ENCODE results near the gene LDLRAD4.

- TF ChIP-seq USF1 (IDR thresholded peaks at IDR 0.05), result no peak
- no peak for TF ChIP-seq EP300 (IDR thresholded peaks at IDR 0.05; ENCODE audit: borderline replicate concordance)
- TF ChIP-seq CEBPB (IDR thresholded peaks at IDR 0.05), result no peak
- no peak for TF ChIP-seq TAF1 (IDR thresholded peaks at IDR 0.05; ENCODE audit: low read depth)
- TF ChIP-seq TEAD4 (IDR thresholded peaks at IDR 0.05), result no peak
- TF ChIP-seq YY1 (IDR thresholded peaks at IDR 0.05; ENCODE audit: low read depth), result no peak
- TF ChIP-seq CREB1 (IDR thresholded peaks at IDR 0.05; ENCODE audit: low read depth), result no peak
- TF ChIP-seq RAD21 (IDR thresholded peaks at IDR 0.05; ENCODE audit: low read depth), result no peak
Observed at GRCh38 chr18:13501891-13502290, 283.3 kb downstream of the LDLRAD4 start.
